Peyer's patch (tissue), 4 donors: ENCODE data around the gene TCIRG1. TPM values are rescaled to one million over a fixed set of nuclear protein-coding genes. Genes with fewer than 3 reads are reported as not detected.
A peak's percentile ranks its signal among the peaks of the same experiment; 100 is the strongest.

Source experiments
- DNase-seq, 3 donors: peaks; one replicate each; pipeline ENCODE4 v3.0.0-alpha.2; 2017 to 2019
- H3K27ac ChIP-seq, 4 donors: fragments of 200-600 bp; sonication (generic); one replicate each; pipeline ENCODE4 v1.5.1; 2016 to 2019
- H3K27me3 ChIP-seq, 2 donors: fragments of 200-600 bp; sonication (generic); one replicate each; pipeline ENCODE4 v1.5.1; 2019
- H3K36me3 ChIP-seq, 3 donors: fragments of 200-600 bp; sonication (generic); one replicate each; pipeline ENCODE4 v1.5.1; 2016 to 2019
- H3K4me1 ChIP-seq, 4 donors: fragments of 200-600 bp; sonication (generic); one replicate each; pipeline ENCODE4 v1.5.1; 2016 to 2019
- H3K4me3 ChIP-seq, 4 donors: fragments of 200-600 bp; sonication (generic); 1 replicate in 3 of 4; 2 replicates in 1 of 4; pipeline ENCODE4 v1.5.1; 2016 to 2019; ENCODE audit warnings: mild to moderate bottlenecking in 1 of 4
- H3K9me3 ChIP-seq, 4 donors: fragments of 200-600 bp; sonication (generic); one replicate each; pipeline ENCODE4 v1.5.1; 2016 to 2019; ENCODE audit warnings: mild to moderate bottlenecking in 1 of 4
- POLR2A ChIP-seq, 2 donors: fragments of 450-650 bp; IDR thresholded peaks; one replicate each; pipeline ENCODE4 v1.5.1; 2017; ENCODE audit warnings: antibody characterized with exemption in 2 of 2, mild to moderate bottlenecking in 2 of 2, moderate library complexity in 2 of 2
- total RNA-seq, 4 donors: library from RNA; depleted of rRNA; stranded (reverse); fragments of >200 nt; gene quantifications; one replicate each; pipeline ENCODE4 v1.1.0, GENCODE V29; 2016
- TF ChIP-seq, protein P1 (sequence below), 6 experiments: fragments of 450-650 bp in 4 of 6; fragments of 200-600 bp in 2 of 6; sonication (generic) in 1 of 6; IDR thresholded peaks; one replicate each; pipeline ENCODE4 v1.5.1; 2017 to 2019; ENCODE audit warnings: antibody characterized with exemption in 6 of 6, mild to moderate bottlenecking in 3 of 6, moderate library complexity in 1 of 6

Gene TCIRG1
- total RNA-seq, 4 donors from 2014 or later = 239 to 586 (median 464) TPM

DNA sequence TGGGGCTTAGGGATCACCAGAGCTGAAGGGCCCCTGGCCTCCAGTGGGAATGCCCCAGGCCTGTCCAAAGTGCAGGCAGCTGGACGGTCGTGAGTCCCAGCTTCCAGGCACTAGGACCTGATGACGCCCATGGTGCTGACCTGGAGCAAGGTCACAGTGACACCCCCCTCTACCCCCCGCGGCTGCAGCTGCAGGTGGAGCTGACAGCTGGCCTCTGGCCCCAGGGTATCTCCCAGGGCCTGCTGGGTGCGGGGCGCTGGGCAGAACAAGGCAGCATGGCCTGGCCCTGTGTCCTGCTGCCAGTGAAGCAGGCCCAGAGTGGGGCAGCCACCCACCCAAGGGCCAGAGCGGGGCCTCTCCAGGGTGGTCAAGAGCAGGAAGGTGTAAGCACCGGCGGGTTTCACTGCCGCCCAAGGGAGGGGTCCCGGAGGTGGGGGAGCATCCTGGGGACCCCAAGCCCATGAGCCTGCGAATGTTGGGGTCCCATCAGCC is 553 bp upstream of the TCIRG1 start:
- Histone ChIP-seq H3K9me3 (no peaks in the 10 kb centered on the region), H3K36me3 (peaks cover 0 to 24% (median 0%) of the 10 kb centered on the region in 3 donors), H3K4me3 (peak overlapping the region; percentile 67 to 91 (median 84)), H3K27ac (peak overlapping the region; percentile 86 to 93 (median 90)), H3K4me1 (peaks cover 5 to 58% (median 24%) of the 10 kb centered on the region in 4 donors), H3K27me3 (no peaks in the 10 kb centered on the region)
- no peak for TF ChIP-seq POLR2A (IDR thresholded peaks at IDR 0.05)
- TF ChIP-seq, protein P1, sequence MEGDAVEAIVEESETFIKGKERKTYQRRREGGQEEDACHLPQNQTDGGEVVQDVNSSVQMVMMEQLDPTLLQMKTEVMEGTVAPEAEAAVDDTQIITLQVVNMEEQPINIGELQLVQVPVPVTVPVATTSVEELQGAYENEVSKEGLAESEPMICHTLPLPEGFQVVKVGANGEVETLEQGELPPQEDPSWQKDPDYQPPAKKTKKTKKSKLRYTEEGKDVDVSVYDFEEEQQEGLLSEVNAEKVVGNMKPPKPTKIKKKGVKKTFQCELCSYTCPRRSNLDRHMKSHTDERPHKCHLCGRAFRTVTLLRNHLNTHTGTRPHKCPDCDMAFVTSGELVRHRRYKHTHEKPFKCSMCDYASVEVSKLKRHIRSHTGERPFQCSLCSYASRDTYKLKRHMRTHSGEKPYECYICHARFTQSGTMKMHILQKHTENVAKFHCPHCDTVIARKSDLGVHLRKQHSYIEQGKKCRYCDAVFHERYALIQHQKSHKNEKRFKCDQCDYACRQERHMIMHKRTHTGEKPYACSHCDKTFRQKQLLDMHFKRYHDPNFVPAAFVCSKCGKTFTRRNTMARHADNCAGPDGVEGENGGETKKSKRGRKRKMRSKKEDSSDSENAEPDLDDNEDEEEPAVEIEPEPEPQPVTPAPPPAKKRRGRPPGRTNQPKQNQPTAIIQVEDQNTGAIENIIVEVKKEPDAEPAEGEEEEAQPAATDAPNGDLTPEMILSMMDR (IDR thresholded peaks at IDR 0.05) = no peak
- DNase-seq = no peak

DNA sequence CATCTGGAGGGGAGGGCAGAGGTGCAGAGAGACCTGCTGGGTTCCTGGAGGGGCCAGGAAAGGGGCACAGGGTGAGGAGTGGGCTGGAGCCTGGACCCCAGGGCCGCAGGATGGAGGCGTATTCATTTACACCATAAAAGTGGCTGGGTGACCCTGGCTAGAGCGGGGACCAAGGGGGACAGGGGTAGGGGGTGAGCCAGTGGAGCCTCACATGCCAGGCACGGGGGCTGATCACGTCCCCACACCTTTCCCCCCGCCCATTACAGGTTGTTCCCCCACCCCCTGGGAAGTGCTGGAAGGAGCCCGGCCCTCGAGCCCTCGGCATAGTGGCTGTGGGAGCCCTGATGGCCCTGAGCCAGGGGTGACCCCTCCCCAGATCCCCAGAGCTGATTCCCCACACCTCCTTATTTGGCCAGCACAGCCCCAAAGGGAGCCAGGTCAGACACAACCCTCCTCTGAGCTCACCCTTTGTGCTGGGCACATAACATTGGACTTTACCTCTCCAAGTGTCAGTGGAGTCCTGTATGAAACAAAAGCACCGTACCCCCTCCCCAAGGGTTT is 781 bp downstream of the TCIRG1 start:
- peaks cover 0 to 26% (median 0%) of the 10 kb centered on the region in 3 donors for H3K36me3 ChIP-seq
- H3K9me3 ChIP-seq = no peaks in the 10 kb centered on the region
- peak overlapping the region; percentile 86 to 93 (median 90) for H3K27ac ChIP-seq
- peaks cover 5 to 58% (median 24%) of the 10 kb centered on the region in 4 donors for H3K4me1 ChIP-seq
- DNase-seq = peak in 1 of 3 donors; percentile 45
- H3K4me3 ChIP-seq = peak overlapping the region; percentile 67 to 91 (median 84)
- no peaks in the 10 kb centered on the region for H3K27me3 ChIP-seq
- TF ChIP-seq POLR2A (IDR thresholded peaks at IDR 0.05) = no peak
- TF ChIP-seq, protein P1 (IDR thresholded peaks at IDR 0.05) = no peak

DNA sequence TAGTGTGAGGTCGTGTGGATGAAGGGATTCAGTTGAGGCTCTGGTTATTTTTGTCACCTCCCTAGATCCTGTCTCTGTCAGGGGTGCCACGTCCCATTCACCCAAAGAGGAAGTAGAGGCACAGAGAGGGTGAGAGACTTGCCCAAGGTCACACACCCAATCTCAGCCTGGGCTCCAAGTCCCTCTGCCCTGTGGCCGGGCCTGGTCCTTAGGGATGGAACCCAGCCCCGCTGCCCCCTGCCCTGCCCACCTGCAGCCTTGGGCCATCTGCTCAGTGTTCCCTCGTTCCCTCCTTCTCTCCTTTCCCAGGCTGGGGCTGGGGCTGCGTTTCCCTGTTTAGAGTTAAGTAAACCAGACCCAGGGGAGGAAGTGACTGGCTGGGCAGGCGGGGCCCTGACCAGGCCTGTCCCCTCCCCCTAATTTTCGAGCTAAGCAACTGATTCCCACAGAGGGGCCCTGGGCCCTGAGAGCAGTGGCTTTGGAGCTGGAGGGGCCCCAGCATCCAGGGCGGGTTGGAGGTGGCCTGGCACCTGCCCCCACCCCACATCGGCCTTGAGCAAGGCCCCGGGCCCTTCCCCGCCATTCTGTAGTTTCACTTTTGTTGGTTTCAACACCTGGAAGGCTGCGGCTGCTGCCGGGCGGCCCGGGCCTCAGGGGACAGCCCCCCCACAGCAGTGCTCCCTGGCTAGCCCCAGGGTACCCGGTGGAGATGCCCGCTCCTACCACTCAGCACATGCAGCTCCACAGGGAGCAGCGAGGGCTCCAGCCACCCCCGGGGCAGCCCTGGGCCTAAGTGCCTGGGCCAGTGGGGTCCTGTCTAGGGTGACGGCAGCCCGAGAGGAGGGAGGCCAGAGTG is 1.5 kb downstream of the TCIRG1 start:
- H3K36me3 ChIP-seq = peaks cover 0 to 32% (median 0%) of the 10 kb centered on the region in 3 donors
- H3K9me3 ChIP-seq = no peaks in the 10 kb centered on the region
- TF ChIP-seq POLR2A (IDR thresholded peaks at IDR 0.05) = no peak
- TF ChIP-seq, protein P1 (IDR thresholded peaks at IDR 0.05) = no peak
- no peaks in the 10 kb centered on the region for H3K27me3 ChIP-seq
- peaks cover 5 to 58% (median 24%) of the 10 kb centered on the region in 4 donors for H3K4me1 ChIP-seq
- peak overlapping the region; percentile 86 to 93 (median 90) for H3K27ac ChIP-seq
- peak; percentile 71 to 81 (median 75) for DNase-seq
- H3K4me3 ChIP-seq = peak overlapping the region; percentile 67 to 91 (median 84)

DNA sequence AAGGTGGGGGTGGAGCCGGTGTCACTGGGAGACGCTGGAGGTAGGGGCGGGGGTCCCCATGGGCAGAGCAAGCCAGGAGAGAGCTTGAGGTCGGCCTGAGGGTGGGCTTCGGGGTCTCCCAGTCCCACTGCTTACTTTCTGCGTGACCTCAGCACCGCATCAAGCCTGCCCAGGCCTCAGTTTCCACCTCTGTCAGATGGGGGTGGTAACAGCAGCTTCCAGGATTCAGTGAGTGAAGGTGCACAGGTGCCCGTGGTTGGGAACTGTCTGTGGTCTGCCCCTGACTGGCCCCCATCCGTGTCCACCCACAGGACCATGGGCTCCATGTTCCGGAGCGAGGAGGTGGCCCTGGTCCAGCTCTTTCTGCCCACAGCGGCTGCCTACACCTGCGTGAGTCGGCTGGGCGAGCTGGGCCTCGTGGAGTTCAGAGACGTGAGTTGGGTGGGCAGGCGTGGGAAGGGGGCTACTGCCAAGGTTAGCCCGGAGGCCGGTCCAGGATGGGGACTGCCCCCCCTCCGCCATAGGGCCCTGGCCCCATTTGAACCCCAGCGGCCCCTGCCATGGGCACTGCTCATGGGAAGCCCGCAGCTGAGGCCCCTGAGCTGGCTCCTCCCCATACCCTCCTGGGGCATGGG is 2.2 kb downstream of the TCIRG1 start:
- TF ChIP-seq, protein P1 (IDR thresholded peaks at IDR 0.05) = no peak
- TF ChIP-seq POLR2A (IDR thresholded peaks at IDR 0.05) = no peak
- Histone ChIP-seq H3K27ac (peak overlapping the region; percentile 86 to 93 (median 90)), H3K27me3 (no peaks in the 10 kb centered on the region), H3K4me3 (peak overlapping the region; percentile 67 to 91 (median 84)), H3K4me1 (peaks cover 5 to 56% (median 24%) of the 10 kb centered on the region in 4 donors), H3K9me3 (no peaks in the 10 kb centered on the region), H3K36me3 (peaks cover 0 to 38% (median 0%) of the 10 kb centered on the region in 3 donors)
- no peak for DNase-seq

DNA sequence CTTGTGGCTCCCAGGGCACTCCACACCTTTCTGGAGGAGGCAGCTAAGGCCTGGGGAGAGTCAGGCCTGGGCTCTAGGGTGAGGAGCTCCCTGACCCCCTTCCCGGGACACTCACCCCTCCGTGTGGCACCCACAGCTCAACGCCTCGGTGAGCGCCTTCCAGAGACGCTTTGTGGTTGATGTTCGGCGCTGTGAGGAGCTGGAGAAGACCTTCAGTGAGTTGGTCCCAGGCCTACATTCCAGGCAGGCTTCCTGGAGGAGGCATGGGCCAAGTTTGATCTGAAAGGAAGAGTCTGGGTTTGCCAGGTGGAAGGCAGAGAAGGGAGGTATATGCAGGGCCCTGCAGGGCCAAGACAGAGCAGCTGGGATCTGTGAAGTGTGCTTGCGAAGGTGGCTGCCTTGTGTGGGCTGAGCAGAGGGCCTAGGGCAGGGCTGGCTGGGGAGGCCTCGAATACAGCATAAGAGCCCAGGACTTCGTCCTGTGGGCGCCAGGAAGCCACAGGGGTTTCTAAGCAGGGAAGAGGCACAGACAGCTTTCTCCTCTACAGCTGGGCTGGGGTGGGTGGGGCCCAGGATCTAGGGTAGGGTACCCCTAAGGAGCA is 2.9 kb downstream of the TCIRG1 start:
- peak overlapping the region; percentile 23 to 93 (median 88) for H3K27ac ChIP-seq
- TF ChIP-seq, protein P1 (IDR thresholded peaks at IDR 0.05) = no peak
- TF ChIP-seq POLR2A (IDR thresholded peaks at IDR 0.05) = no peak
- no peak overlapping the region for H3K4me3 ChIP-seq
- H3K27me3 ChIP-seq = no peaks in the 10 kb centered on the region
- H3K4me1 ChIP-seq = peaks cover 5 to 49% (median 21%) of the 10 kb centered on the region in 4 donors
- H3K36me3 ChIP-seq = peaks cover 0 to 45% (median 0%) of the 10 kb centered on the region in 3 donors
- no peaks in the 10 kb centered on the region for H3K9me3 ChIP-seq
- DNase-seq = no peak
